Tibial nerve (tissue), 4 donors: ENCODE measurements around the gene AKTIP.
"Not testable (repeated sequence)": the region's sequence is repeated elsewhere in the genome, so short reads cannot be mapped to it uniquely, and the experiment has no call there.

Experiments
- CTCF ChIP-seq, 5 experiments: fragments of 200-600 bp in 3 of 5; fragments of 450-650 bp in 2 of 5; sonication (generic) in 3 of 5; IDR thresholded peaks; one replicate each; pipeline ENCODE4 v1.5.1; 2016 to 2019; ENCODE audit warnings: antibody characterized with exemption in 5 of 5, mild to moderate bottlenecking in 3 of 5, moderate library complexity in 2 of 5
- EP300 ChIP-seq, 2 donors: sonication (generic); formaldehyde crosslinking; IDR thresholded peaks; one replicate each; pipeline ENCODE4 v1.6.1; 2017; ENCODE audit warnings: antibody characterized with exemption in 2 of 2, mild to moderate bottlenecking in 1 of 2
- POLR2A ChIP-seq, 2 donors: fragments of 450-650 bp; IDR thresholded peaks; one replicate each; pipeline ENCODE4 v1.6.1; 2017; ENCODE audit warnings: antibody characterized with exemption in 2 of 2, mild to moderate bottlenecking in 2 of 2, moderate library complexity in 2 of 2

- TF ChIP-seq POLR2A, CTCF, EP300 (IDR thresholded peaks at IDR 0.05): not testable (repeated sequence)
These were observed 37.0 kb upstream of the AKTIP start for GRCh38 chr16:53539759-53540718.
